ENCODE measurements around the gene ADCY7. TPM values are rescaled to one million over a fixed set of nuclear protein-coding genes. Genes with fewer than 3 reads are reported as not detected.

The ADCY7 gene
- total RNA-seq, 1 experiment from 2014 or later, result 34.2 TPM

DNA sequence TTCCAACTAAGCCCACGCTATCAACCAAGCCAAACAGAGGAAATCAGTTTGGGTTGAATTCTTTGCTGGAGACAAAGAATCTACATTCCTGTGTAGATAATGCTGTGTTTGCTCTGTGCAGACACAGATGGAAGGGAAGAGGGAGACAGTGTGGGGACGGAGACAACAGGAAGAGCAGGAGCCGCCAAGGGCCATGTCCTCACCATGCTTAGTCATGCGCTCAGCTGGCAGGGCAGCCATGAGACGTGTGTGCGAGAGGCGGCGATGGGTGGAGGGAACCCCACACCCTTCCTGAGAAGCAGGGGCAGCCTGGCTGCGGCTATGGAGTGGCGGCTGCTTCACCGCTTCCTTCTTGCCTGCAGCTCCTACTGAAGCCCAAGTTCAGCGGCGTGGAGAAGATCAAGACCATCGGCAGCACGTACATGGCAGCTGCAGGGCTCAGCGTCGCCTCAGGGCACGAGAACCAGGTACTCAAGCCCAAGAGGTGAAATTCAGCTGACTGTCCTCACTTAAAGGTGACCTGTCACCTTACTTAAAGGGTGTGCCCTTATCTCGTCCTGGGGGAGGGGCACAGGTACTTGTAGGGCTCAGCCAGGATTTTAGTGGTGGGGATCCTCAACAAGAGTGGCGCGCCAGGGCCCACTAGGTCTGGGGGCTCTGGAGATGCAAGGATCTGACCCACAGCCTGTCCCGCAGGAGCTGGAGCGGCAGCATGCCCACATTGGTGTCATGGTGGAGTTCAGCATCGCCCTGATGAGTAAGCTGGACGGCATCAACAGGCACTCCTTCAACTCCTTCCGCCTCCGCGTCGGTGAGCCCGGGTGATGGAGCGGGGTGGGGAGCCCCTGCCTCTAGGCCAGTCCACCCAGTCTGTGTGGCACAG lies 47.5 kb downstream of the ADCY7 start (continued):
- TF ChIP-seq, protein P1, sequence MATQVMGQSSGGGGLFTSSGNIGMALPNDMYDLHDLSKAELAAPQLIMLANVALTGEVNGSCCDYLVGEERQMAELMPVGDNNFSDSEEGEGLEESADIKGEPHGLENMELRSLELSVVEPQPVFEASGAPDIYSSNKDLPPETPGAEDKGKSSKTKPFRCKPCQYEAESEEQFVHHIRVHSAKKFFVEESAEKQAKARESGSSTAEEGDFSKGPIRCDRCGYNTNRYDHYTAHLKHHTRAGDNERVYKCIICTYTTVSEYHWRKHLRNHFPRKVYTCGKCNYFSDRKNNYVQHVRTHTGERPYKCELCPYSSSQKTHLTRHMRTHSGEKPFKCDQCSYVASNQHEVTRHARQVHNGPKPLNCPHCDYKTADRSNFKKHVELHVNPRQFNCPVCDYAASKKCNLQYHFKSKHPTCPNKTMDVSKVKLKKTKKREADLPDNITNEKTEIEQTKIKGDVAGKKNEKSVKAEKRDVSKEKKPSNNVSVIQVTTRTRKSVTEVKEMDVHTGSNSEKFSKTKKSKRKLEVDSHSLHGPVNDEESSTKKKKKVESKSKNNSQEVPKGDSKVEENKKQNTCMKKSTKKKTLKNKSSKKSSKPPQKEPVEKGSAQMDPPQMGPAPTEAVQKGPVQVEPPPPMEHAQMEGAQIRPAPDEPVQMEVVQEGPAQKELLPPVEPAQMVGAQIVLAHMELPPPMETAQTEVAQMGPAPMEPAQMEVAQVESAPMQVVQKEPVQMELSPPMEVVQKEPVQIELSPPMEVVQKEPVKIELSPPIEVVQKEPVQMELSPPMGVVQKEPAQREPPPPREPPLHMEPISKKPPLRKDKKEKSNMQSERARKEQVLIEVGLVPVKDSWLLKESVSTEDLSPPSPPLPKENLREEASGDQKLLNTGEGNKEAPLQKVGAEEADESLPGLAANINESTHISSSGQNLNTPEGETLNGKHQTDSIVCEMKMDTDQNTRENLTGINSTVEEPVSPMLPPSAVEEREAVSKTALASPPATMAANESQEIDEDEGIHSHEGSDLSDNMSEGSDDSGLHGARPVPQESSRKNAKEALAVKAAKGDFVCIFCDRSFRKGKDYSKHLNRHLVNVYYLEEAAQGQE (IDR thresholded peaks at IDR 0.05; ENCODE audit: low read depth), result no peak
- TF ChIP-seq ELF1 (IDR thresholded peaks at IDR 0.05; ENCODE audit: borderline replicate concordance, low read depth) (no peak), EZH2 (IDR thresholded peaks at IDR 0.05) (no peak), ZFX (IDR thresholded peaks at IDR 0.05) (no peak), POLR2A (IDR thresholded peaks at IDR 0.05; ENCODE audit: borderline replicate concordance, extremely low read depth, insufficient read depth, insufficient read length) (no peak), RAD21 (IDR thresholded peaks at IDR 0.05; ENCODE audit: low read depth) (no peak), YY1 (IDR thresholded peaks at IDR 0.05; ENCODE audit: extremely low read depth, insufficient replicate concordance, low read depth, low read length) (no peak)

- POLR2A ChIA-PET, result no interaction called here
These were observed 48.3 kb downstream of the ADCY7 start for GRCh38 chr16:50314665-50315064.

More at GRCh38 chr16:50314665-50315064, 48.3 kb downstream of the ADCY7 start:
- no peak overlapping the region for H3K4me3 ChIP-seq (replicated peaks in 1 of 2; ENCODE audit: low read depth in 1 of 2, low read length in 2 of 2)
- DNase-seq (ENCODE audit: low read depth, low spot score) (no peak), ATAC-seq (no peak)
- peaks cover 32 to 52% of the 10 kb centered on the region in 2 experiments for H3K36me3 ChIP-seq (ENCODE audit: control insufficient read depth in 1 of 2, insufficient read depth in 2 of 2, low read length in 2 of 2)
- no peak overlapping the region for H2AFZ ChIP-seq (ENCODE audit: low read depth, low read length, poor library complexity, severe bottlenecking)
- no peaks in the 10 kb centered on the region for H3K9me2 ChIP-seq (ENCODE audit: insufficient read depth)
- ChIA-PET RAD21 (ENCODE audit: low non-redundant PET in 1 of 2, low total read pairs in 2 of 2, uncharacterized antibody in 2 of 2, unreplicated experiment in 2 of 2) (interaction anchor here in 1 of 2 experiments (0.6 kb wide), 1 partner anchor 11 kb away, joined by 3 read pairs; no protein-coding TSS in a partner anchor), CTCF (no interaction called here)
- H3K4me2 ChIP-seq (ENCODE audit: low read length), result no peak overlapping the region
- no peaks in the 10 kb centered on the region for H3K9me3 ChIP-seq (ENCODE audit: control insufficient read depth in 1 of 2, insufficient read depth in 1 of 2, low read depth in 1 of 2, low read length in 2 of 2)
- H4K20me1 ChIP-seq (ENCODE audit: insufficient read depth), result no peaks in the 10 kb centered on the region
- TF ChIP-seq ELF1 (IDR thresholded peaks at IDR 0.05; ENCODE audit: borderline replicate concordance, low read depth) (no peak), CBX3 (IDR thresholded peaks at IDR 0.05; ENCODE audit: low read depth) (no peak), MAX (IDR thresholded peaks at IDR 0.05) (no peak)
- H3K79me2 ChIP-seq (ENCODE audit: insufficient read depth, low read length), result no peaks in the 10 kb centered on the region
- no peak overlapping the region for H3K27ac ChIP-seq (ENCODE audit: low read depth, low read length)
- BruUV-seq (replicated peaks), result no TSS peak
- H3K9ac ChIP-seq (ENCODE audit: low read length), result no peak overlapping the region
- H3K4me1 ChIP-seq (ENCODE audit: control insufficient read depth in 1 of 2, insufficient read depth in 2 of 2, low read length in 2 of 2), result no peaks in the 10 kb centered on the region; a peak in 1 of 4 replicates
- intact Hi-C loops (cut with micrococcal nuclease), result no loop called here
- H3K27me3 ChIP-seq (ENCODE audit: insufficient read depth, low read length), result no peaks in the 10 kb centered on the region
